ENCODE measurements around the gene GALNT16.

Gene GALNT16

GRCh38 chr14:69318901-69319475, 59.0 kb downstream of the GALNT16 start:
- no peak for DNase-seq

GRCh38 chr14:69319911-69320310, 60.0 kb downstream of the GALNT16 start:
- no peak for DNase-seq

GRCh38 chr14:69320581-69321365, 60.8 kb downstream of the GALNT16 start:
- no peak for DNase-seq

- no peak for DNase-seq
Observed at GRCh38 chr14:69321601-69322330, 61.8 kb downstream of the GALNT16 start.

- no peak for DNase-seq
Observed at GRCh38 chr14:69323266-69323998, 63.5 kb downstream of the GALNT16 start.

- DNase-seq: no peak
Observed at GRCh38 chr14:69323999-69324282, 64.0 kb downstream of the GALNT16 start.

GRCh38 chr14:69324341-69324931, 64.5 kb downstream of the GALNT16 start:
- no peak for DNase-seq

- no peak for DNase-seq
Observed at GRCh38 chr14:69325086-69325485, 65.1 kb downstream of the GALNT16 start.

- no peak for DNase-seq
Observed at GRCh38 chr14:69325646-69326265, 65.8 kb downstream of the GALNT16 start.

- no peak for DNase-seq
Observed at GRCh38 chr14:69326611-69327010, 66.7 kb downstream of the GALNT16 start.

- DNase-seq: no peak
Observed at GRCh38 chr14:69327507-69327906, 67.5 kb downstream of the GALNT16 start.

GRCh38 chr14:69328317-69328716, 68.4 kb downstream of the GALNT16 start:
- no peak for DNase-seq

GRCh38 chr14:69328765-69329164, 68.8 kb downstream of the GALNT16 start:
- no peak for DNase-seq

GRCh38 chr14:69331206-69331605, 71.2 kb downstream of the GALNT16 start:
- no peak for DNase-seq

GRCh38 chr14:69332782-69333395, 72.9 kb downstream of the GALNT16 start:
- DNase-seq: no peak

- no peak for DNase-seq
Observed at GRCh38 chr14:69333791-69334337, 73.9 kb downstream of the GALNT16 start.

GRCh38 chr14:69334576-69334975, 74.6 kb downstream of the GALNT16 start:
- DNase-seq: no peak

- DNase-seq: no peak
Observed at GRCh38 chr14:69335371-69335771, 75.4 kb downstream of the GALNT16 start.

- no peak for DNase-seq
Observed at GRCh38 chr14:69337984-69338383, 78.0 kb downstream of the GALNT16 start.

- DNase-seq: no peak
Observed at GRCh38 chr14:69339426-69339825, 79.5 kb downstream of the GALNT16 start.

- DNase-seq: no peak
Observed at GRCh38 chr14:69342928-69343525, 83.1 kb downstream of the GALNT16 start.
